HG02678 (cell line): ENCODE results near the gene SPR.
"Not testable (repeated sequence)": the region's sequence is repeated elsewhere in the genome, so short reads cannot be mapped to it uniquely, and the experiment has no call there.

ENCODE experiments used
- ATAC-seq: cut with Tn5 transposase; IDR thresholded peaks from one replicate; pipeline ENCODE4 v1.9.1; 2021; ENCODE audit warnings: mild to moderate bottlenecking, moderate library complexity; ENCODE audit not compliant: unreplicated experiment

The SPR gene

DNA sequence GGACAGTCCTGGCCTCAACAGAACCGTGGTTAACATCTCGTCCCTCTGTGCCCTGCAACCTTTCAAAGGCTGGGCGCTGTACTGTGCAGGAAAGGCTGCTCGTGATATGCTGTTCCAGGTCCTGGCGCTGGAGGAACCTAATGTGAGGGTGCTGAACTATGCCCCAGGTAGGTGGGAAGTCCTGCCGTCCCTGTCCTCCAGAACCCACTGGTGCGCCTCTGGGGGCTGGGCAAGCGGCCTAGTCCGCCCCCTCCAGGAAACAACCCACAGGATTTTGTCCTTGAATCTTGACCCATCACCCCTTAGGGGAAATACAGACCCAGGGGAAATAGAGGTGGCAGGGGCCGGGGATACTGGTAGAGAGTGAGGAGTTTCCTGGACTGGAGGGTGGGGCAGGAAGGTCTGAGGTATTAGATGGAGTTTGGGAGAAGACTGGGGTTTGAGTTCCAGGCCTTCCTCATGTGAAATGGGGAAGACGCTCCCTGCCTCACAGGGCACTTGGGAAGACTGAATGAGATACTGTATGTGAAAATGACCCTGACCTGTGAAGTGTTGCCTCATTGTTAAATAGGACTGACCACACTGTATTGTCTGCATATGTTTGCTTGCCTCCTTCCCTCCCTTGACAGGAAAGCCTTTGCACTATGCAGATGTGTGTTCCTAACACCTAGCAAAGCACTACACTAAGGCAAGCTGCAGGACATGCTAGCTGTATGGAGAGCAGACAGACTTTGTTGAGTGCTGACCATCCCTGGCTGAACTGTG lies 1.4 kb downstream of the SPR start:
- ATAC-seq = no peak

DNA sequence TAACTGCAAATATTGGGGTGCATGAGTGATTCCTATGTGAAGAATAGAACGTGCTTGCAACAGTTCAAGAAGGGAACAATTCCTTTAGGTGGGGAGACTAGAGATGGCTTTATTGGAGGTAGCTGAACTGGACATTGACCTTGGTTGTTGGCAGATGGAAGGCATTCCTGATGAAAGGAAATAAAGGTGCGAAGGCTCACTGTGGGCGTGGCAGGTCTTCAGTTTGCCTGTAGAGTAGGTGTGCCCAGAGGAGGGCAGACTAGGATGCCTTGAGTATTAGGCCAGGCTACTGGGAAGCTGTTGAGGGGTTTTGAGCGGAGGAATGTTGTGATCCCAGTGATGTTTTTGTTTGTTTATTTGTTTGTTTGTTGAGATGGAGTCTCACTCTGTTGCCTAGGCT lies 2.8 kb downstream of the SPR start:
- no peak for ATAC-seq

DNA sequence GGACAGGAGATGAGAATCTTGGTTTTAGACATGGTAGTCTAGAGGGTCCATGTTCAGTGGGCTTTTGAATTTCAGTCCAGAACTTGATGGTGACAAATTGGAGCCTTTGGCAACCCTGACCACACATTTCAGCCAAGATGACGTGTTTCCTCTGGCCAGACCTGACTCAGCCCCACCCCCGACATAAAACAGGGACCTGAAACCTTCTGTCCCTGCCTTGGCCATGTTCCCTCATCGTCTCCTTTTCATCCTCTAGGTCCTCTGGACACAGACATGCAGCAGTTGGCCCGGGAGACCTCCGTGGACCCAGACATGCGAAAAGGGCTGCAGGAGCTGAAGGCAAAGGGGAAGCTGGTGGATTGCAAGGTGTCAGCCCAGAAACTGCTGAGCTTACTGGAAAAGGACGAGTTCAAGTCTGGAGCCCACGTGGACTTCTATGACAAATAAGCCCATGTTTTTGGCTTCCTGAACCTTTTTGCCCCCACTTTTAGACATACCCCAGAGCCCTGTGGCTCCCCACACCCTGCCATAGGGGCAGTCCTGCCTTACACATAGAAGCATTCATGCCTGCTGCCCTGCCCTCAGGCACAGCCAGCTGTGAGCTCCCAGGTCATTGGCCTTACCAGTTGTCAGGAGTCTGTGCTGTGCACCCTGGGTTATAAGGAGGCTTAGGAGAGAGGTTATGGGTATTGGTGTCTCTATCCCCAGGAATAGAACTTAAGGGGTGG lies 4.0 kb downstream of the SPR start:
- ATAC-seq = no peak

DNA sequence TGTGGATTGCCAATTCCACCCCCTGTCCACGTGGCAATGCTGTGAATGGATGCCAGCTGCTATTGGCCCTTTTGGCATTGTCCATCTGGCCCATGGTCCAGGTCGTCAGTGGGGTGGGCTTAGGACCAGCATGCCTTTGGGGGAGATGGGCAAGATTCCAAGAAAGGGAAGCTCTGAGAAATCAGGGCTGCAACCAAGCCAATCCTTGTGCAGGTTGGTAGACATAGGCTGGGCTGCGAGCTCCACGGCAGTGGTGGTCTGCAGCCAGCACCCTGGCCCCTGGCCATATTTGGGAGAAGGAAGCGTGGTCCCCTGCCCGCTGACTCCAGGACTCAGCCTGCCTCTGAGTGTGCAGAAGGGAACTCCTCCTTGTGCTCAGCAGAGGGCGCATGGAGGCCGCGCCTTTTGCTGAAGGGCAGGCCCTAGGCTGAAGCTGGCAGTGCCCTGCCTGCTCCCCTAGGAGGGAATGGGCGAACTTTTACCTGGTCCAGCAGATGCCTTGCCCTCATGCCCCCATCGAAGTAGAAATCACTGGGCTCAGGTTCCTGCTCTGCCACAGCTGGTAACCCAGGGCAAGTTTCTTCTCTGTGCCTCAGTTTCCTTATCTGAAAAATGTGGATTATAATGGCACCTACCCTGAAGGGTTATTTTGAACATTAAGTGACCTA lies 5.4 kb downstream of the SPR start:
- ATAC-seq = peak; percentile 68

DNA sequence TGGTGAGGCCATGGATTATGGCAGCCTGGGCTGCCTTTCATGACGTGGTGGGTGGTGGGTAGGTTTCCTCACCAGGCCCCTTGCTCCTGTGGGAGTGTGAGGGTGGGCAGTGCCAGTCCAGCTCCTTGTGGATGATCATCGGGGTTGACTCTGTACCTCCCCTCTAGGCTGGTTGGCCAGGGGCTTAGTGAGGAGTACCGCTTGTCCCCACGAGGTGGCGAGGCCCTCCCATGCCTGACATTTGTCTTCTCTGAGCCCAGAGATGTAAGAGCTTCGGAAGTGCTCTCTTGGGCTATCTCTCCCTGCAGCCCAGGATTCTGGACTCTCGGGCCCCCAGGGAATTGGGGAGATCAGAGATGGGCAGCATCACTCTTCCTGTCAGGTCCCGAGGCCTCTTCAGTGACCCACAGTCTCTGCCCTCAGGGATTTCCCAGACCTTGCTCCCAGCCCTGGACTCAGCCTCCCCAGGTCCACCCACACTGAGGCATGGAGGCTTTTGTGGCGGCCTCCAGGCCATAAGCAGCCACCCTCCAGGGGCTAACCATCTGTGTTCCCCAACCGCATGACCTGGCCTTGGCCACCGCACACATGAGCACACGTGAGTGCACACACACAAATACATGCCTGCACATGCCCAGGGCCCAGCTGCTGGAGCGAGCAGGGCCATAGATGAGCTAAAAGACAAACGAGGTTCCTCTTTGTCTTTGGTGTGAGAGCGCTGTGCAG lies 6.5 kb downstream of the SPR start:
- ATAC-seq = peak; percentile 67

DNA sequence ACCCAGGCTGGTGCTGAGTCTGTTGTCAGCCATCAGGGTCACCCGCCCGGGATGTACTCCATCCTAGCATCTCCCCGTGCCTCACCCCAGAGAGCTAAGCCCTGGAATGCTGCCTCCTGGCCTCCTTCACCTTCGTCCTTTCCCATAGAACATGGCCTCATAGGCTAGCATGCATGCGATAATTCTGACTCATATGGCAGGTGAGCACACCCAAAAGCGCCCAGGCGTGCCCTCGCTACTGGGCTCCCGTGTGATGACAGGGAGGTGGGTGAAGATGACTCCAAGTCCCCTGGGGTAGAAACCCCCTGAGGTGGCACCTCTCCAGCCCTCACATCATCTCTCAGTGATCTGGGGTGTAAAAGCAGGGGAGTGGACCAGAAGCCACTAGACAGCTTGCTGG lies 7.3 kb downstream of the SPR start:
- ATAC-seq = no peak

DNA sequence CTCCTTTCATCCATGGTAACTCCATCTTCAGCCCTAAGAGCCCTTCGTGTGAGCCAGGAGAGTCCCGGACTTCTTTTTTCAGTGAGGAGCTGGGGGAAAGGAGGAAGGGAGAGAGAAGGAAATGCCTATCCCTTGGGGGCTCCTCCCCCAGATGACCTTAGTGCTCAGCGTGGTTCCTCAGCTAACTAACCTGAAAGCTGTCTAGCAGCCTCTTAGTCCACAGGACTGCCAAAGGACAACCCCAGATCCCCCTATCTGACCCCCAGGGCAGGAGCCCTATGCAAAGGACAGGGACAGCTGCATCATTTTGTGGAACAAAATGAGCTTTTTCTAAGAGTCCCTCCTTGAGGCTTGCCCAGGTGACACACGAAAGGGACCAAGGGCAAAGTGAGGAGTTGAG lies 7.9 kb downstream of the SPR start:
- ATAC-seq = no peak

DNA sequence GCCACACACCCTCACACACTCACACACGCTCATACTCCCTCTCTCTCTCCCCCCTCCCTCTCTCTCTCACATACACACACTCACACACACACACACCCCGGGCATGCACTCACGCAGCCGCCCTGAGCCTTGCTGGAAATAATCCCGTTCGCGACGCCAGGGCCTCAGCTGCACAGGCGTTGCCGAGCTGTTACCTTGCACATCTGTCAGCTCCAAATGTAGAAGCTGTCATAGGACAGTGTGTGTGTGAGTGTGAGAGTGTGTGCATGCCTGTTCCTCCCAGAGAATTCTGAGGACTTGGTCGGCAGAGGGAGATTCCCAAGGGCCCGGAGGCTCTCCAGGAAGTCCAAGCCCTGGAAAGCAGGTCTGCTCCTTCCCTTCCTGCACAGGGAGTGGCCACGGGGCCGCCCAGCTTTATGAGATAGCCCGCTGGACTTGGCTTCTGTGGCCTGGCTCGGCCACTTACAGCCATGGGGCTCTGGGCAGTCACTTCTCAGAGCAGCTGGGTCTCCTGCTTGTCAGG lies 8.6 kb downstream of the SPR start:
- ATAC-seq = no peak

DNA sequence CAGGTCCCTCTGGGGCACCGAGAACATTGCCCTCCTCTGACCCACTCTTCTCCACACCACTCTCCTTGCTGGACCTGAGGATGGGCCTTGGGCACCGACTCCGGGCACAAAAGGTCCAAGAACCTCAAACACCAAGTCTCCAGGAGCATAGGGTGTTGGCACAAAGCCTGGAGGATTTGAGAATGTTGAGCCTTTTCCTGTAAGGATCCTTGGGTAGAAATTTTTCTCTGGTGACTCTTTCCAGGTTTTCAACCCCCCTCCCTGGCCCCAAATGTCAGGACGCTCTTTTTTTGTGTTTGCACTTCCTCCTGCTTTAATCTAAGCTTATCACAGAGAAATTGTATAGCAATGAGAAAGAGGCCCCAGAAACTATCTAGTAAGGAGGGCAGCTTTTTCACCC lies 9.2 kb downstream of the SPR start:
- ATAC-seq = no peak

DNA sequence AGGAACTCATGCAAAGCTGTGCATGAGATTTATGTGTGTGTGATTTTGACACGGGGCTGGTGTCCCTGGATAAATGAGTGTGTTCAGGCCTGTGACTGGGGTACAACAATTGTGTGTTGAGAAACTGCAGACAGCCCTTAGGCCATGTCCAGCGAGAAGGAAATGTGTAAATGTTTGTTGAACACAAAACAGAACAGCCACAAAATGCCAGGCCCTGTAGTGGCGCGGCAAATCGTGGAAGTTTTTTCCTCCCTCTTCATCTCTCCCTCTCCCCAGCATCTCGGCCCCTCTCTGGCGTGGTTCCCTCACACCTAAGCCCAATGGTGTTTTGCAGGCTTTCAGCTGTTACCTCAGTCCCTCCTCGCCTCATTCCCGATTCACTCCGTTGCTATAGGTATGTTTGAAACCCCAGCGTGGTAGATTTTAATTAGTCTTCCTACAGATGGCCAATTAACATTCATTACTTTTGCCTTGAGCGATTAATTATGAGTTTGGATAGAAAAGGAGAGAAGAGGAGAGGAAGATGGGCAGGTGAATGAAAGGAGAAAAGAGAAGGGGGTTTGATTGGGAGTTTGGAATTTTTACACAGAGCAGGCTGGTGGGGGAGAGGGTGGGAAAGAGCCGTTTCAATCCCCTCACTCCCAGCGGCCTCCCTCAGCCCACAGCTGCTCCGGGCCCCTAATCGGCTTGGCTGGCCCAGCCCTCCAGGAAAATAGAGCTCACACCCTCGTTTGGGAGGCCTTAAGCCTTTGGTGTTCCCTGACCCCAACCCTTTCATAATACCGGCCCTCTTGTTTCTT lies 10.8 kb downstream of the SPR start:
- no peak for ATAC-seq

DNA sequence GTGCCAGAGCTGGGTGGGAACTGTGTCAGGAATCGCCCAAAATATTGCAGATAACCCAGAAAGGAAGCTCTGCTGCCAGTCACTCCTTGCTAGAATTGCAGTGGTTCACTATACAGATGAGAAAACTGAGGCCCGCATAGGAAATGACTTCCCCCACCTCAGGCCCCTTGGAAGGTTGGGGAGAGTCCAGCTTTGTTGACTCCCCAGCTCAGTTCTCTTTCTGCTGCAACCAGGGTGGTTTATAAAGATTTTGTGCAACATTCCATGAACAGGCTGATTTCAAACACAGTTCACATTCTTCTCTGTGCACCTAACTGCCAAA lies 11.3 kb downstream of the SPR start:
- ATAC-seq = no peak

DNA sequence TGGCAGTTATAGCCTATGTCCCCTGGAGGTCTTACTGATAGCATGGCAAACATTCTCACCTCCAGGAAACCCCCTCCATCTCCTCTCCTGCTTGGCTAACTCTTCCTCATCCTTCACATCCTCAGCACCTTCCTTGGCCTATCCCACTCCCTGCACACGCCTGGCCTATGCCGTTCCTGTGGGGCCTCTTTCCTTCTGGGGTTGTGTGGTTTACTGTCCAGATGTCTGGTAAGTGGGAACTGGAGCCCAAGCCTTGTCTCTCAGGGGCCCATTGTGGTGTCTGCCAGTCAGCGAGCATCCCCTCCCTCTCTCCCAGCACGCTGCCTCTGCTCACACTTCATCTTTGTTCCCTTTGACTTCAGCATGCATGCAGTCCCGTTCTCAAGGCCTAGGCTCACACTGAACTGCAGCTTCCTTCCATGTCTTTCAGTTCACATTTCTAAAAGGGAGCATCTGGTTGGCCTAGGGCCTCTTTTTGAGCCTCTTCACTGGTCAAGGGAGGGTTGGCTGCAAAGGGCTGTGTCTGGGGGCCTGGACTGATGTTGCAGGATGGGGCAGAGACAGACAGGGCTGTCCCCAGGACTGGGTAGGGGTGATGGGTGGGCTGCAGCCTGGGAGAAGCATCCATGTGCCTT lies 13.1 kb downstream of the SPR start:
- no peak for ATAC-seq

DNA sequence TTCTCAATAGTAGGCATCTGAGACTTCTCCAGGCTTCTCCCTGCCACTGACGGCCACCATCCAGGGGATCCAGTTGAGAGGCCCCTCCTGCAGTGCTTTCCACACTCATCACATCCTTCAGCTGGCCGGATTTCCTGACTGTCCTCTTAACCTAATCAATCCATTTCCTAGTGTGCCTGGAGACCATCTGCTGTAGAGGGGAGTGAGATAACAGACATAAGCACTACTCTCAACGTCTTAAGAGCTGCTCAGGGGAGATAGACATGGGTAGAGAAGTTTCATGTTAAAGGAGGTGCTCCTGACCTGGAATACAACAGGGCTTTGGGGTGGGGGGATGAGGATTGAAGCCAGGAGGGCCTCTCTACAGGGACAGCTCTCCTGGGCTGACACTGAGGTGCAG lies 14.2 kb downstream of the SPR start:
- ATAC-seq = no peak

DNA sequence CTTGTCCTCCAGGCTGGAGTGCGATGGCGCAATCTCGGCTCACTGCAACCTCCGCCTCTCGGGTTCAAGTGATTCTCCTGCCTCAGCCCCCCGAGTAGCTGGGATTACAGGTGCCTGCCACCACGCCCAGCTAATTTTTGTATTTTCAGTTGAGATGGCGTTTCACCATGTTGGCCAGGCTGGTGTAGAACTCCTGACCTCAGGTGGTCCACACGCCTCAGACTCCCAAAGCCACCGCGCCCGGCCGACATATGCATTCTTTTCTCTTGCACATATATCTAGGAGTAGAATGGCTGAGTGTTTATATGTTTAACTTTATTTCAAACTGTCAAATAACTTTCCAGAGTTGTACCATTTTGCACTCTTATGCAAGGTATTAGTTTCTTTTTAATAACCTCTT lies 20.2 kb downstream of the SPR start:
- not testable (repeated sequence) for ATAC-seq

DNA sequence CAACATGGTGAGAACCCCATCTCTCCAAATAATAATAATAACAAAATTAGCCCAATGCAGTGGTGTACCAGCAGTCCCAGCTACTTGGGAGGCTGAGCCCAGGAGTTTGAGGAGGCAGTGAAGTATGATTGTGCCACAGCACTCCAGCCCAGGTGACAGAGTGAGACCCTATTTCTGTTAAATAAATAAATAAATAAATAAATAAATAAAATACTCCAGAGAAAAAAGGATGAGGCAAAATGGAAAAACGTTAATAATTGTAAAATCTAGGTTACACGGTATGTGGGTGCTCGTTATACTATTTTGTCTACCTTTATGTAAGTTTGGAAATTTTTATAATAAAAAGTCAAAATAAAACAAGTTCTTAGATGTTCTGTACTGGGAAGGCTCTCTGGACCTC lies 21.5 kb downstream of the SPR start:
- ATAC-seq = no peak

DNA sequence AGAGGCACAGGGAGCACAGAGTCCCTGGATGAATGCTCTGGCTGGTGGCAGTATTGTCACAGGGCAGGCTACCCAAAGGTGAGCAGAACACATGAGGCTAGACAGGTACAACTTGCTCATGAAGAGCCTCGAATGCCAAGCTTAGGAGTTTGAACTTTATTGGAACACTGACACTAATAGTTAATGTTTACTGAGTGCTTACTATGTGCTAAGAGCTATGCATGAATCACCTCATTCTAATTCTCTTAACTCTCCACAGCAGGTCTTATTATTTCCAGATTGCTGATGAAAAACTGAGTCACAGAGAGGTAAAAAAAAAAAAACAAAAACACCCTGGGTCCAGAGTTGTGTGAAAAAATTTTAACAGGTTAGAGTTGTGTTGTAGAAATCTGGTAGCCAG lies 24.0 kb downstream of the SPR start:
- no peak for ATAC-seq

DNA sequence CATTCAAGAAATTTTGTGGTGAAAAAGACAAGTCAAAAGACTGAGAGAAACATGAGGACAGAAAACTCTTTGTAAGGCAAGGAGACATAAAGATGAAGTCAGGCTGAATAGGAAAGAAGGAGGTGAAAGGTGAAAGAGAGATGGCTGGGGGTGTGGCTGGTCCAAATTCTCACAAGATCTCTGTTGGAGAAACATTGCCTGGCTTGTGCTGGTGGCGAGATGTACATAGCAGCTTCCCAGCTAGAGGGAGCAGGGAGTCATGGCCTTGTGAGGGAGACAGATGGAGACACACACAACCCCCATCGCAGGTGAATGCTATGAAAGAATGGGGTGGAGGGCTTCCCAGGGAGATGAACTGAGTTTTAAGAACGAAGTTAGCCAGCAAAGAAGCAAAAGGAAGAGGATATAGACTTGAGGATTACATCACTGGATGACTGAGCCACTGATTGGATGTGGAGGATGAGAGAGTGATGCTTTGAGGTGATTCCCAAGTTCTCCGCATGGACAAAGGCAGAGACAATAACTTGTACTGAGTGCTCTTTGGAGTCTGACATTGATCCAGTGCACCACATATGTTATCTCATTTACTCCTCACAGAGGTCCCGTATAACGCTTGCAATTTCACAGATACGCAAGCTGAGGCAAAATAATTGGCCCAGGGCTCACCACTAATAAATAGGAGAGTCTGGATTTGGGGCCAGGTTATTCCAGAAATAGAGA lies 26.4 kb downstream of the SPR start:
- ATAC-seq = no peak

DNA sequence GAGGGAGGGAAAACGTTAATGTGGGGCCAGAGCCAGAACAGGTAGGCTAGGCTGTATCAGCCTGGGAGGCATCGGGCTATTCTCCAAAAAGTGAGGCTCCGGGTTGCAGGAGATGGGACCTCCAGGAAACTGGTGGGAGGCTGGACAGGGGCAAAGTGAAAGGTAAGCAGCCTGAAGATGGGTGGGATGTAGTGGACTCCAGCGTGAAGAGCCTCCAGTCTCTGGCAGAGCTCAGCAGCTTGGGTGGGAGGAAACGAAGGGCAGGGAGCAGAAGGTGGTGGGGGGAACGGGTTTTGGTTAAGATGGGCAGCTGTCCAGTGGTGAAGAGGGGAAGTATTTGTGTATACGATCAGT lies 27.0 kb downstream of the SPR start:
- no peak for ATAC-seq

DNA sequence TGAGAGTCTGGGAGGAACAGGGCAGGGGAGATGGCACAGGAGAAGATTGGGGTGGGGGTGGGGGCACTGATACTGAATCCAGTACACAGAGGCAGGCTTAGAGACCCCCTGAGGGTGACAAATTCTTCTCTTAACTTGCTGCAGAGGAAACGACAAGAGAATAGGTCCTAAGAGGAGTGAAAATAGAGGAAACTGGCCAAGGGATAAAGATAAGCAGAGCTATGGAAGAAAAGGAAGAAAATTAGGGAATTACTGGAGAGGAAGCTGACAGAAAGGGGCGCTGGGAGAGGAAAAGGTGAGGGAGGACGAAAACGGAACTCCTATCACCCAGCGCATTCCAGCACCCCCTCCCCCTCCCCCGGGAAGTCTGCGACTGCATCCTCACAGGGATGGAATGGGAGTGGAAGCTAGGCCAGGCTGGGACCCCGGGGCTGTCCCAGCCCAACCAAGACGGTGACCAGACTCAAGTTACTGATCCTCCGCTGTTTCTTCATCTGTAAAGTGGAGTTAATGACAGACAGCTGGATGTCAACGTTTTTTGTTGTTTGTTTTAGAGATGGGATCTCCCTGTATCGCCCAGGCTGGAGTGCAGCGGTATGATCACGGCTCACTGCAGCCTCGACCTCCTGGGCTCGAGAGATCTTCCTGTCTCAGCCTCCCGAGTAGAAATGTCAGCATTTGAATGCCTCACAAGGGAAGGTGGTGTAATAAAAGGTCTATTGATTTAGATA lies 27.5 kb downstream of the SPR start:
- ATAC-seq = no peak
